Vagina (tissue), 2 donors: ENCODE results near the gene WDR82. TPM values are rescaled to one million over a fixed set of nuclear protein-coding genes. Genes with fewer than 3 reads are reported as not detected.

Experiments
- DNase-seq, 2 donors: peaks; one replicate each; pipeline ENCODE4 v3.0.0-alpha.2; 2017; ENCODE audit errors: extremely low spot score in 2 of 2
- H3K27ac ChIP-seq: fragments of 200-600 bp; sonication (generic); one replicate; pipeline ENCODE4 v1.5.1; 2019
- H3K27me3 ChIP-seq: fragments of 200-600 bp; sonication (generic); one replicate; pipeline ENCODE4 v1.5.1; 2019
- H3K36me3 ChIP-seq, 2 donors: fragments of 200-600 bp; sonication (generic); one replicate each; pipeline ENCODE4 v1.5.1; 2017 to 2019
- H3K4me1 ChIP-seq: fragments of 200-600 bp; sonication (generic); one replicate; pipeline ENCODE4 v1.5.1; 2019
- H3K4me3 ChIP-seq, 2 donors: fragments of 200-600 bp; sonication (generic); 1 replicate in 1 of 2; 2 replicates in 1 of 2; pipeline ENCODE4 v1.5.1; 2016 to 2019
- H3K9me3 ChIP-seq: fragments of 200-600 bp; sonication (generic); one replicate; pipeline ENCODE4 v1.5.1; 2019
- POLR2A ChIP-seq, 2 donors: fragments of 450-650 bp; IDR thresholded peaks; one replicate each; pipeline ENCODE4 v1.6.1; 2017; ENCODE audit warnings: antibody characterized with exemption in 2 of 2, mild to moderate bottlenecking in 2 of 2, moderate library complexity in 2 of 2
- POLR2AphosphoS5 ChIP-seq, 2 donors: sonication (generic); formaldehyde crosslinking; IDR thresholded peaks; one replicate each; pipeline ENCODE4 v1.9.0; 2017; ENCODE audit warnings: antibody characterized with exemption in 2 of 2, mild to moderate bottlenecking in 2 of 2, low read depth in 1 of 2; ENCODE audit not compliant: insufficient read depth in 1 of 2
- intact Hi-C: fragments of 100-400 bp; cut with DNase I; formaldehyde crosslinking; loops from one replicate; pipeline ENCODE4 v1.15.1; 2023
- total RNA-seq: library from RNA; depleted of rRNA; stranded (reverse); fragments of >200 nt; gene quantifications from one replicate; pipeline ENCODE4 v1.2.3, GENCODE V29; 2016
- TF ChIP-seq, protein P1 (sequence below), 3 experiments: fragments of 450-650 bp in 2 of 3; fragments of 200-600 bp in 1 of 3; sonication (generic) in 1 of 3; IDR thresholded peaks; one replicate each; pipeline ENCODE4 v1.5.1; 2017 to 2019; ENCODE audit warnings: antibody characterized with exemption in 3 of 3, mild to moderate bottlenecking in 2 of 3, moderate library complexity in 2 of 3

Gene WDR82
- total RNA-seq, 1 donor from 2014 or later = 44.4 TPM

DNA sequence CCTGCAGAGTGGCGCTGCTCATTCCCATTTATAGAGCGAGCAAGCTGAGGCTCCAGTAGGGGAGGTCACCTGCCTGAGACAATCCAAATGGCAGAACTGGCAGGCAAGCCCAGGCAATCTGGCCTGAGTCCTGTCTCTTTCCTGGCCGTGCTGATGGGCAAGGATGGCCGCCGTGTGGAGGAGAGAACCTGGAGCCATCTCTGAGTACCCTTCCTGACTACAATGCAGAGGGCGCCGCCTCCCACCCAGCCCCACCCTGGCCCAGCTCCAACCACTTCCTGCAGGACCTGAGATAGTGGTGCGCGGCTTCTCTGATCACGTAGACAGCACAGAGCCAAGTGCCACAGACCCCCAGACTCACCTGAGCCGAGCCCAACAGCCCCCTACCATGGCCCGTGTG is 60.0 kb downstream of the WDR82 start:
- Histone ChIP-seq H3K27me3 (no peaks in the 10 kb centered on the region), H3K9me3 (no peaks in the 10 kb centered on the region), H3K36me3 (peaks cover 0 to 18% of the 10 kb centered on the region in 2 donors), H3K27ac (peak overlapping the region; percentile 58), H3K4me1 (peaks cover 46% of the 10 kb centered on the region), H3K4me3 (no peak overlapping the region)
- DNase-seq = no peak
- TF ChIP-seq, protein P1, sequence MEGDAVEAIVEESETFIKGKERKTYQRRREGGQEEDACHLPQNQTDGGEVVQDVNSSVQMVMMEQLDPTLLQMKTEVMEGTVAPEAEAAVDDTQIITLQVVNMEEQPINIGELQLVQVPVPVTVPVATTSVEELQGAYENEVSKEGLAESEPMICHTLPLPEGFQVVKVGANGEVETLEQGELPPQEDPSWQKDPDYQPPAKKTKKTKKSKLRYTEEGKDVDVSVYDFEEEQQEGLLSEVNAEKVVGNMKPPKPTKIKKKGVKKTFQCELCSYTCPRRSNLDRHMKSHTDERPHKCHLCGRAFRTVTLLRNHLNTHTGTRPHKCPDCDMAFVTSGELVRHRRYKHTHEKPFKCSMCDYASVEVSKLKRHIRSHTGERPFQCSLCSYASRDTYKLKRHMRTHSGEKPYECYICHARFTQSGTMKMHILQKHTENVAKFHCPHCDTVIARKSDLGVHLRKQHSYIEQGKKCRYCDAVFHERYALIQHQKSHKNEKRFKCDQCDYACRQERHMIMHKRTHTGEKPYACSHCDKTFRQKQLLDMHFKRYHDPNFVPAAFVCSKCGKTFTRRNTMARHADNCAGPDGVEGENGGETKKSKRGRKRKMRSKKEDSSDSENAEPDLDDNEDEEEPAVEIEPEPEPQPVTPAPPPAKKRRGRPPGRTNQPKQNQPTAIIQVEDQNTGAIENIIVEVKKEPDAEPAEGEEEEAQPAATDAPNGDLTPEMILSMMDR (IDR thresholded peaks at IDR 0.05) = no peak
- TF ChIP-seq POLR2AphosphoS5 (IDR thresholded peaks at IDR 0.05; ENCODE audit: insufficient read depth in 1 of 2, low read depth in 1 of 2) (no peak), POLR2A (IDR thresholded peaks at IDR 0.05) (no peak)
- intact Hi-C loops = loop anchor here (5.0 kb wide), 1 partner anchor 54 kb away; no protein-coding TSS in a partner anchor

DNA sequence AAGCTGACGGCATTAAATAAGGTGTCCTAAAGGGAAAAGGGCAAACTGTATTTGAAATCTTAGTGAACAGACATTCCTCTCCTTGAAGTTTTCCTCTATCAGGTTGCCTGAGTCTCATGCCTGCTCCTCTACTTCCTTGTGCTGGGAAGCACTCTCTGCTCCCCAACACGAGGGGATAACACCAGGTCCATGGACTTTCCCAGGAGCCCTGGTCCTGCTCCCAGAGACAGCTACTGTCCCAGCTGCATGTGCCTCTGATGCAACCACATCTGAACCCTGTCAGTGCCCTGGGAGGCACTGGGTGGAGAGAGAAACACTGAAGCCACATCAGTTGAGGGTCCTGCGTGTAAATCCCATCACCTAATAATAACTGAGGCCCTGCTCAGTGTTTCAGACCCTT is 60.4 kb downstream of the WDR82 start:
- Histone ChIP-seq H3K4me1 (peaks cover 46% of the 10 kb centered on the region), H3K27ac (peak overlapping the region; percentile 58), H3K36me3 (peaks cover 0 to 21% of the 10 kb centered on the region in 2 donors), H3K27me3 (no peaks in the 10 kb centered on the region), H3K9me3 (no peaks in the 10 kb centered on the region), H3K4me3 (no peak overlapping the region)
- TF ChIP-seq, protein P1 (IDR thresholded peaks at IDR 0.05) = no peak
- TF ChIP-seq POLR2AphosphoS5 (IDR thresholded peaks at IDR 0.05; ENCODE audit: insufficient read depth in 1 of 2, low read depth in 1 of 2) (no peak), POLR2A (IDR thresholded peaks at IDR 0.05) (no peak)
- intact Hi-C loops = loop anchor here (5.0 kb wide), 1 partner anchor 54 kb away; no protein-coding TSS in a partner anchor
- no peak for DNase-seq

DNA sequence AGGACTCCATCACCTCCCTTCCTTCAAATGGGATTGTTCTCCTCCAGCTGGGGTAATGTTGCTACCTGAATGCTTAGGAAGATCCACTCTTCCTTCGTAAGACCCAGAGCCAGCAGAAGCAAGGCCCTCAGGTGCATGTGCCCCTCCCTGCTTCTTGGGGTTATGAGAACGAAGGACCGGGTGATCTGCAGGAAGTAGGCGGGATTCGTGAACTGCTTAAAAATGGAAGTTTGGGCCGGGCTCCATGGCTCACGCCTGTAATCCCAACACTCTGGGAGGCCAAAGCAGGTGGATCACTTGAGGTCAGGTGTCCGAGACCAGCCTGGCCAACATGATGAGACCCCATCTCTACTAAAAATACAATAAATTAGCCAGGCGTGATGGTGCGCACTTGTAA is 61.0 kb downstream of the WDR82 start:
- Histone ChIP-seq H3K27ac (peak overlapping the region; percentile 58), H3K4me3 (no peak overlapping the region), H3K9me3 (no peaks in the 10 kb centered on the region), H3K36me3 (peaks cover 0 to 27% of the 10 kb centered on the region in 2 donors), H3K4me1 (peaks cover 46% of the 10 kb centered on the region), H3K27me3 (no peaks in the 10 kb centered on the region)
- TF ChIP-seq POLR2AphosphoS5 (IDR thresholded peaks at IDR 0.05; ENCODE audit: insufficient read depth in 1 of 2, low read depth in 1 of 2) (no peak), POLR2A (IDR thresholded peaks at IDR 0.05) (no peak)
- TF ChIP-seq, protein P1 (IDR thresholded peaks at IDR 0.05) = no peak
- intact Hi-C loops = loop anchor here (5.0 kb wide), 1 partner anchor 55 kb away; no protein-coding TSS in a partner anchor
- DNase-seq = no peak

DNA sequence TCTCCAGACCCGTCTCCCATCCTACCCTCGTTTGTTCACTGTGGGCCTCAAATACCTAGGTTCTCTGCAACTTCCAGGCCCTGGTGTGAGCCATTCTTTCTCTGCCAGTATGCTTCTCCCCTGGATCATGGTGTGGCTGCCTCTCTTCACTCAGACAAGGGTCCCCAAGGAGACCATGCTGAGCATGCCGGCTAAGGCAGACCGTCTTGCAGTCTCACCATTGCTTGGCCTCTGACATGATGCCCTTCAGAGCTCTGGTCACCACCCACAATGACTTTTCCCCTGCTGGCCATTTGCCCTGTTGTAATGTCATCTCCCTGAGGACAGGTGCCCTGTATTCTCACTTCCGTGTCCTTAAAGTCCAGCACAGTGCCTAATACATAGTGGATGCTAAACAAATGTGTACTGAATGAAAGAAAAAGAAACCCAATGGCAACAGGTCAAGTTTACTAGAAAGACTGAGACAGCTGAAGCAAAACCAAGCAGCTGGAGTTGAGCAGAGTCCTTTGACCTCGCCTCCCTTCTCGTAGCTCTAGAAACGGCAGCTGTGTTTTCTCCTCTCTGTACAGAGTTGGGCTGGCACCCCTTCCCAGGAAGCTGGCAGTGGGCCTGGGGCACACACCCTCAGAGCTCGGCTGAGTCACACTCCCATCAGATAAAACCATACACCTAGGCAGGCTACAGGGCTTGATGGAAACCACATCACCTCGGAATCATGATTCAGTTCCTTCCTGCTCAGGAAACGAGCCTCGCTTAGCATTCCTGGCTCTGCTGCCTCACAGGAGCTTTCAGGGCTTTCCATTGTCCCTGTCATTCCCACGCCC is 61.7 kb downstream of the WDR82 start:
- TF ChIP-seq, protein P1 (IDR thresholded peaks at IDR 0.05) = no peak
- peak; percentile 70 to 87 for TF ChIP-seq POLR2AphosphoS5 (IDR thresholded peaks at IDR 0.05; ENCODE audit: insufficient read depth in 1 of 2, low read depth in 1 of 2)
- no peak overlapping the region for H3K4me3 ChIP-seq
- peaks cover 0 to 32% of the 10 kb centered on the region in 2 donors for H3K36me3 ChIP-seq
- intact Hi-C loops = loop anchor here (5.0 kb wide), 1 partner anchor 56 kb away; no protein-coding TSS in a partner anchor
- H3K9me3 ChIP-seq = no peaks in the 10 kb centered on the region
- no peak for DNase-seq
- H3K27ac ChIP-seq = peak overlapping the region; percentile 58
- no peaks in the 10 kb centered on the region for H3K27me3 ChIP-seq
- H3K4me1 ChIP-seq = peaks cover 46% of the 10 kb centered on the region

DNA sequence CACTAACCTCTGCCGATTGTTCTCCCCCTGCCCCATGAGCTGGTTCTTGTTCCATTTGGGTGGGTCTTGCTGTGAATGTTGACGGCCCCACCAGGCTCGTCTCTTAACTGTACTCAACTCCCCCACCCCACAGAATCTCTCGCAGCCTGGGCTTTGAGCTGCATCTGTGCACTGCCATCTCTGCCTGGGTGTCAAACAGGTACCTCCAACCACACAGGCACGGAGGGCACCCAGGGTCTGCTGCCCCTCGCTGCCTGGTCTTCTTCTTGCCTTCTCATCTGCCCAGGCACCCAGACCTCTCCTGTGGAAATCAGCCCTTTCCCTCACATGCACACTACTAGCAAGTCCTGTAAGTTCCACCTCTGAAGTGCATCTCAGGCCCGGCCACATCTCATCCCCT is 63.1 kb downstream of the WDR82 start:
- intact Hi-C loops = loop anchor here (5.0 kb wide), 1 partner anchor 57 kb away; no protein-coding TSS in a partner anchor
- H3K9me3 ChIP-seq = no peaks in the 10 kb centered on the region
- no peak overlapping the region for H3K27ac ChIP-seq
- TF ChIP-seq POLR2AphosphoS5 (IDR thresholded peaks at IDR 0.05; ENCODE audit: insufficient read depth in 1 of 2, low read depth in 1 of 2) = no peak
- DNase-seq = no peak
- no peak overlapping the region for H3K4me3 ChIP-seq
- H3K4me1 ChIP-seq = peaks cover 39% of the 10 kb centered on the region
- H3K27me3 ChIP-seq = no peaks in the 10 kb centered on the region
- peaks cover 0 to 46% of the 10 kb centered on the region in 2 donors for H3K36me3 ChIP-seq
